DND-41 (cell line): Measurements from ENCODE around the gene MAGT1.

Experiments used
- ATAC-seq: fragments of 200-7000 bp; cut with Tn5 transposase; 3 replicates; pipeline ENCODE4 v1.9.1; 2021; ENCODE audit warnings: low read depth; ENCODE audit not compliant: insufficient read depth
- DNase-seq: peaks from one replicate; pipeline ENCODE4 v3.0.0-alpha.2; 2020
- H2AFZ ChIP-seq: 2 replicates; pipeline ENCODE4 v1.6.0; 2012; ENCODE audit warnings: low read depth, low read length
- H3K27ac ChIP-seq: 2 replicates; pipeline ENCODE4 v1.5.1; 2012; ENCODE audit warnings: low read length, inconsistent platforms
- H3K27me3 ChIP-seq: fragments of 200-600 bp; sonication (generic); 2 replicates; pipeline ENCODE4 v1.6.0; 2012; ENCODE audit warnings: low read length, mild to moderate bottlenecking, inconsistent platforms; ENCODE audit not compliant: insufficient read depth, poor library complexity
- H3K36me3 ChIP-seq: 2 replicates; pipeline ENCODE4 v1.5.1; 2012; ENCODE audit warnings: low read length, inconsistent platforms; ENCODE audit not compliant: insufficient read depth
- H3K4me1 ChIP-seq: 2 replicates; pipeline ENCODE4 v1.5.1; 2012; ENCODE audit warnings: mild to moderate bottlenecking, low read length; ENCODE audit not compliant: insufficient read depth
- H3K4me2 ChIP-seq: 2 replicates; pipeline ENCODE4 v1.6.0; 2012; ENCODE audit warnings: mild to moderate bottlenecking, moderate library complexity, low read length, inconsistent platforms; ENCODE audit not compliant: insufficient read depth
- H3K4me3 ChIP-seq, 2 experiments: fragments of 200-600 bp in 1 of 2; shearing (Covaris generic) in 1 of 2; 2 replicates each; pipeline ENCODE4 v1.5.1; 2012 to 2016; ENCODE audit warnings: inconsistent platforms in 2 of 2, low read length in 2 of 2, mild to moderate bottlenecking in 2 of 2, low read depth in 1 of 2, moderate library complexity in 1 of 2
- H3K79me2 ChIP-seq: 2 replicates; pipeline ENCODE4 v1.6.0; 2012; ENCODE audit warnings: low read length, inconsistent platforms; ENCODE audit not compliant: insufficient read depth
- H3K9ac ChIP-seq: 2 replicates; pipeline ENCODE4 v1.6.0; 2012; ENCODE audit warnings: low read depth, mild to moderate bottlenecking, inconsistent platforms, low read length, moderate library complexity
- H3K9me3 ChIP-seq: 2 replicates; pipeline ENCODE4 v1.5.1; 2012; ENCODE audit warnings: low read length, moderate library complexity, mild to moderate bottlenecking, inconsistent platforms; ENCODE audit not compliant: insufficient read depth, severe bottlenecking
- H4K20me1 ChIP-seq: 2 replicates; pipeline ENCODE4 v1.6.0; 2012; ENCODE audit warnings: low read length; ENCODE audit not compliant: insufficient read depth
- EZH2 ChIP-seq: IDR thresholded peaks from 3 replicates; pipeline ENCODE4 v1.6.1; 2012; ENCODE audit warnings: borderline replicate concordance, low read depth, mild to moderate bottlenecking, moderate library complexity, low read length, inconsistent platforms; ENCODE audit not compliant: severe bottlenecking
- TF ChIP-seq, protein P1 (sequence below): IDR thresholded peaks from 2 replicates; pipeline ENCODE4 v1.5.1; 2012; ENCODE audit warnings: borderline replicate concordance, low read length, moderate library complexity, mild to moderate bottlenecking; ENCODE audit not compliant: poor library complexity, severe bottlenecking; ENCODE audit errors: extremely low read depth

The MAGT1 gene

GRCh38 chrX:77793946-77794345, 101.3 kb downstream of the MAGT1 start:
- no peak for ATAC-seq
- Histone ChIP-seq H4K20me1 (no peaks in the 10 kb centered on the region), H3K4me2 (no peak overlapping the region), H3K4me1 (no peaks in the 10 kb centered on the region), H3K27ac (no peak overlapping the region), H3K9me3 (no peaks in the 10 kb centered on the region), H2AFZ (no peak overlapping the region), H3K9ac (no peak overlapping the region), H3K79me2 (no peaks in the 10 kb centered on the region), H3K27me3 (no peaks in the 10 kb centered on the region), H3K36me3 (no peaks in the 10 kb centered on the region), H3K4me3 (no peak overlapping the region)
- TF ChIP-seq, protein P1, sequence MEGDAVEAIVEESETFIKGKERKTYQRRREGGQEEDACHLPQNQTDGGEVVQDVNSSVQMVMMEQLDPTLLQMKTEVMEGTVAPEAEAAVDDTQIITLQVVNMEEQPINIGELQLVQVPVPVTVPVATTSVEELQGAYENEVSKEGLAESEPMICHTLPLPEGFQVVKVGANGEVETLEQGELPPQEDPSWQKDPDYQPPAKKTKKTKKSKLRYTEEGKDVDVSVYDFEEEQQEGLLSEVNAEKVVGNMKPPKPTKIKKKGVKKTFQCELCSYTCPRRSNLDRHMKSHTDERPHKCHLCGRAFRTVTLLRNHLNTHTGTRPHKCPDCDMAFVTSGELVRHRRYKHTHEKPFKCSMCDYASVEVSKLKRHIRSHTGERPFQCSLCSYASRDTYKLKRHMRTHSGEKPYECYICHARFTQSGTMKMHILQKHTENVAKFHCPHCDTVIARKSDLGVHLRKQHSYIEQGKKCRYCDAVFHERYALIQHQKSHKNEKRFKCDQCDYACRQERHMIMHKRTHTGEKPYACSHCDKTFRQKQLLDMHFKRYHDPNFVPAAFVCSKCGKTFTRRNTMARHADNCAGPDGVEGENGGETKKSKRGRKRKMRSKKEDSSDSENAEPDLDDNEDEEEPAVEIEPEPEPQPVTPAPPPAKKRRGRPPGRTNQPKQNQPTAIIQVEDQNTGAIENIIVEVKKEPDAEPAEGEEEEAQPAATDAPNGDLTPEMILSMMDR: no peak
- TF ChIP-seq EZH2: no peak
- DNase-seq: no peak

- no peaks in the 10 kb centered on the region; the same call in 1 of the 2 replicates for H3K36me3 ChIP-seq
- peak; percentile 41 for ATAC-seq
- peak overlapping the region; percentile 64 for H2AFZ ChIP-seq
- peaks cover 41% of the 10 kb centered on the region for H3K4me1 ChIP-seq
- peak overlapping the region; percentile 75 for H3K4me2 ChIP-seq
- peak; percentile 16 for DNase-seq
- peaks cover 14% of the 10 kb centered on the region; the same call in 1 of the 2 replicates for H4K20me1 ChIP-seq
- TF ChIP-seq EZH2: no peak
- TF ChIP-seq, protein P1: no peak
- peak overlapping the region; percentile 56 for H3K27ac ChIP-seq
- no peaks in the 10 kb centered on the region for H3K27me3 ChIP-seq
- H3K4me3 ChIP-seq: peak overlapping the region in 1 of 2 experiments; percentile 44; a peak in 2 of 4 replicates
- no peaks in the 10 kb centered on the region for H3K9me3 ChIP-seq
- H3K9ac ChIP-seq: peak overlapping the region; percentile 35
- peaks cover 38% of the 10 kb centered on the region for H3K79me2 ChIP-seq
These were observed 107.2 kb downstream of the MAGT1 start for GRCh38 chrX:77788050-77788449.

DNA sequence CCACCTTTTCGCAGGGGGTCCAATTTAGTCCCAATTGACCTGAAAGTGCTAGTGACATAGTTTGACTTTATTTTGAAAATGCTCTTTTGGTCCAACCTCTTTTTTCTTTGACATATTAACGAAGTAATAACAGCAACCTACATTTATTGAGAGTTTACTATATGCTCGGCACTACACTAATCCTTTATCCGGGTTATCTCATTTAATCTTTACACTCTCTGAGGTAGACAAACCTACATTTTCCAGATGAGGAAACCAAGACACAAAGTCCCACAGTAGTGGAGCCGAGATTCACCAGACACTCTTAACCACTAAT, 108.9 kb downstream of the MAGT1 start:
- TF ChIP-seq, protein P1: no peak
- no peak for TF ChIP-seq EZH2
- Histone ChIP-seq H3K36me3 (no peaks in the 10 kb centered on the region; the same call in 1 of the 2 replicates), H3K4me1 (peaks cover 44% of the 10 kb centered on the region), H3K9me3 (no peaks in the 10 kb centered on the region), H4K20me1 (peaks cover 17% of the 10 kb centered on the region; the same call in 1 of the 2 replicates), H3K4me2 (peak overlapping the region; percentile 75), H2AFZ (peak overlapping the region; percentile 95), H3K27ac (peak overlapping the region; percentile 96), H3K9ac (peak overlapping the region; percentile 97), H3K4me3 (peak overlapping the region; percentile 77 to 85), H3K27me3 (no peaks in the 10 kb centered on the region), H3K79me2 (peaks cover 55% of the 10 kb centered on the region)
- no peak for DNase-seq
- ATAC-seq: peak; percentile 25
